Superior temporal gyrus (tissue), 1 donor: ENCODE results near the gene IGSF6.

Source experiments
- DNase-seq: peaks from one replicate; pipeline ENCODE4 v3.0.0-alpha.2; 2016; ENCODE audit errors: extremely low spot score

The IGSF6 gene

GRCh38 chr16:21600031-21600773, 52.2 kb downstream of the IGSF6 start:
- DNase-seq = no peak

- peak; percentile 95 for DNase-seq
Observed at GRCh38 chr16:21599122-21600030, 53.0 kb downstream of the IGSF6 start, which contains the start of gene METTL9. METTL9 (plus strand) TSS chr16:21599577; CDS start chr16:21599734, 157 bp downstream.

- no peak for DNase-seq
Observed at GRCh38 chr16:21598701-21599121, 53.7 kb downstream of the IGSF6 start.

GRCh38 chr16:21598206-21598605, 54.2 kb downstream of the IGSF6 start:
- DNase-seq = no peak

GRCh38 chr16:21597561-21598030, 54.8 kb downstream of the IGSF6 start:
- DNase-seq = no peak

GRCh38 chr16:21593530-21594289, 58.7 kb downstream of the IGSF6 start:
- no peak for DNase-seq

GRCh38 chr16:21592191-21592590, 60.2 kb downstream of the IGSF6 start:
- DNase-seq = no peak

- DNase-seq = no peak
Observed at GRCh38 chr16:21590796-21591195, 61.6 kb downstream of the IGSF6 start.

- no peak for DNase-seq
Observed at GRCh38 chr16:21590287-21590686, 62.1 kb downstream of the IGSF6 start.

- no peak for DNase-seq
Observed at GRCh38 chr16:21589551-21589950, 62.9 kb downstream of the IGSF6 start.
